ENCODE measurements around the gene PRAMEF14.
"Not testable (repeated sequence)": the region's sequence is repeated elsewhere in the genome, so short reads cannot be mapped to it uniquely, and the experiment has no call there.

Gene PRAMEF14, protein sequence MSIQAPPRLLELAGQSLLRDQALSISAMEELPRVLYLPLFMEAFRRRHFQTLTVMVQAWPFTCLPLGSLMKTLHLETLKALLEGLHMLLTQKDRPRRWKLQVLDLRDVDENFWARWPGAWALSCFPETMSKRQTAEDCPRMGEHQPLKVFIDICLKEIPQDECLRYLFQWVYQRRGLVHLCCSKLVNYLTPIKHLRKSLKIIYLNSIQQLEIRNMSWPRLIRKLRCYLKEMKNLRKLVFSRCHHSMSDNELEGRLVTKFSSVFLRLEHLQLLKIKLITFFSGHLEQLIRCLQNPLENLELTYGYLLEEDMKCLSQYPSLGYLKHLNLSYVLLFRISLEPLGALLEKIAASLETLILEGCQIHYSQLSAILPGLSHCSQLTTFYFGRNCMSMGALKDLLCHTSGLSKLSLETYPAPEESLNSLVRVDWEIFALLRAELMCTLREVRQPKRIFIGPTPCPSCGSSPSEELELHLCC

DNA sequence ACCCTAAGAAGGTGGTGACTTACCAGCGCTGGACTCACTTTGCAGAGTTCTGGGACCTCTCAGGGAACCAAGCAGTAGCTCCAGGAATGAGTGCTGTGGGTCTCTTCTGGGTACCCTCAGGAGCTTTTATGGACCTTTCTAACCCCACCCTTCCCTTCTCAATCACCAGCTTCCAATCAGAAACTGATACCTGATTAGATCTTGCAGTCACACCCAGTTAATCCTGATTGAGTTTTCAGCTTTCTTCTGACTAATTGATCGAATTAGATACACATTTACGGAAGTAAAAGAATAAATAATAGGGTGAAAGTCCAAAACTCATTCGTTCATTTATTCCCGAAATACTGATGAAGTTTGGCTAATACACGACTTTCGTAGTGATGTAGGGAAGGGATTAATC lies at the start of gene PRAMEF14:
Gene PRAMEF14, minus strand, starts transcription at position 101 of the 400 bp plus-strand sequence. CDS start 1,820 bp downstream, outside the sequence.
- DNase-seq (ENCODE audit: low read depth, low spot score): not testable (repeated sequence)

DNA sequence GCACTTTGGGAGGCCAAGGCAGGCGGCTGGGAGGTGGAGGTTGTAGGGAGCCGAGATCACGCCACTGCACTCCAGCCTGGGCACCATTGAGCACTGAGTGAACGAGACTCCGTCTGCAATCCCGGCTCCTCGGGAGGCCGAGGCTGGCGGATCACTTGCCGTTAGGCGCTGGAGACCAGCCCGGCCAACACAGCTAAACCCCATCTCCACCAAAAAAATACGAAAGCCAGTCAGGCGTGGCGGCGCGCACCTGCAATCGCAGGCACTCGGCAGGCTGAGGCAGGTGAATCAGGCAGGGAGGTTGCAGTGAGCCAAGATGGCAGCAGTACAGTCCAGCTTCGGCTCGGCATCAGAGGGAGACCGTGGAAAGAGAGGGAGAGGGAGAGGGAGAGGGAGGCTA lies 48.4 kb upstream of the PRAMEF14 start:
- DNase-seq (ENCODE audit: low read depth, low spot score): not testable (repeated sequence)

DNA sequence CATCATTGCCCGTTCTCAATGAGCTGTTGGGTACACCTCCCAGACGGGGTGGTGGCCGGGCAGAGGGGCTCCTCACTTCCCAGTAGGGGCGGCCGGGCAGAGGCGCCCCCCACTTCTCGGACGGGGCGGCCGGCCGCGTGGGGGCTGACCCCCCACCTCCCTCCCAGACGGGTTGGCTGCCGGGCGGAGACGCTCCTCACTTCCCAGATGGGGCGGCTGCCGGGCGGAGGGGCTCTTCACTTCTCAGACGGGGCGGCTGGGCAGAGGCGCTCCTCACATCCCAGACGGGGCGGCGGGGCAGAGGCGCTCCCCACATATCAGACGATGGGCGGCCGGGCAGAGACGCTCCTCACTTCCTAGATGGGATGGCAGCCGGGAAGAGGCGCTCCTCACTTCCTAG lies 47.8 kb upstream of the PRAMEF14 start:
- DNase-seq (ENCODE audit: low read depth, low spot score): not testable (repeated sequence)

DNA sequence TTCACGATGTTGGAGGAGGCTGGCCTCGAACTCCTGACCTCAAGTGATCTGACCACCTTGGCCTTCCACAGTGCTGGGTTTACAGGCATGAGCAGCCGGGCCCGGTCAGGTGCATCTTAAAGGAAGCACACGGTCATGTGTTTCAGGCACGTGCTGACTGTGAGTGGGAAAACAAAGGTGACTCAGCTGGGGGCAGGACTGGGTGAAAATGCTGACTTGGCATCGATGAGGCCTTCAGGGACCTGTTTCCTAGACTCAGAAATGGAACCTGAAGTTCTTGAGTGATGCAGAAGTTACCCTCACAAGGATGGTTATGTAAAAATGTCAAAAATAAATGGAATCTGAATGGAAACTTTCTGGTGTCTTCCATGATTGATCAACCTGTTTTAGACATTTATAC lies 46.1 kb upstream of the PRAMEF14 start:
- DNase-seq (ENCODE audit: low read depth, low spot score): not testable (repeated sequence)

DNA sequence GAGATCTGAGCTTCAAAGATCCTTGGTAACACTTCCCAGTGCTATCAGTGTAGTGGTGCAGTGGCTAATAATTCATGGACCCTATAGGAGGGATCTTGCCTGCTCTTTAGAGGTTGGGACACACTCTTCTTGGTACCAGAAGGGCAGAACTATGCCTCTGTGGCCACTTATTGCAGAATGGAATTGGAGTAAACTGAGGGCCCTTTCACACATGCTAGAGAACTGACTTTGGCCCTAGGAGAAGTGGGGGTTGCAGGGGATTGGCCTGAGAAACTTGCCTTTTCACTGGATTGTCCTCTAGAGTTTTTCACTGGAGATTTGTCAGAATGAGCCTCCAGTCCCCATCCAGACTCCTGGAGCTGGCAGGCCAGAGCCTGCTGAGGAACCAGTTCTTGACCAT lies 42.4 kb upstream of the PRAMEF14 start, which contains the start of gene PRAMEF17:
Gene PRAMEF17, plus strand, starts transcription at position 301 of the 400 bp plus-strand sequence. Its CDS starts 26 bp downstream, at position 327.
- DNase-seq (ENCODE audit: low read depth, low spot score): not testable (repeated sequence)

DNA sequence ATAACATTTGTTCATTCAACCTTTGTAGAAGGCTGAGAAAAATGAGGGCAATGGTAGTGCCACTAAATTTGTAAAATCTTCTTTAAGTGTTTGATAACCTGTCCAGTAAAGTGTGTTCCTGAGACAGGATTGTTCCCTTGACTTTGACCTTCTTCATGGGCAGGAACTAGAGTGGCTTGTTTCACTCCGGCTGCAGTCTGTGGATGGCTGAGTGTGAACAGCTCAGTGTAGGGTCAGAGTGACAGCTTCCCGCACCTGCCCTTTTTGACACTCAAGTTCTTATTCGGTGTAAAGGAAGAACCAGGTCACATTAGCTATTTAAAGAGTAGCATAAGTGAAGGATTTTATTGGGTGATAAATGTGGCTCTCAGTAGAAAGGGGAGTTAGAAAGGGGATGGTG lies 33.4 kb upstream of the PRAMEF14 start:
- not testable (repeated sequence) for DNase-seq (ENCODE audit: low read depth, low spot score)

DNA sequence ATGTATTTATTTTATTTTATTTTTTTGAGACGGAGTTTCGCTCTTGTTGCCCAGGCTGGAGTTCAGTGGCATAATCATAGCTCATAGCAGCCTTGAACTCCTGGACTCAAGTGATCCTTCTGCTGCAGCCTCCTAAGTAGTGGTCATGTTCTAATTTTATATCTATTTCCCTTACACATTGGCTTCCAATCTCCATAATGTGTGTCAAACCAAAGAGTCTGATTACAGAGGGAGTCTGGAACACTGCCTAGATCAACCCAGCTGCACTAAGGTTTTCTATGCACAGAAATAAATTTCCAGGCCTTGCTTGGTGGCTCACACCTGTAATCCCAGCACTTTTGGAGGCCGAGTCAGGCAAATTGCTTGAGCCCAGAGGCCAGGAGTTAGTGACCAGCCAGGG lies 32.0 kb upstream of the PRAMEF14 start:
- DNase-seq (ENCODE audit: low read depth, low spot score): not testable (repeated sequence)

DNA sequence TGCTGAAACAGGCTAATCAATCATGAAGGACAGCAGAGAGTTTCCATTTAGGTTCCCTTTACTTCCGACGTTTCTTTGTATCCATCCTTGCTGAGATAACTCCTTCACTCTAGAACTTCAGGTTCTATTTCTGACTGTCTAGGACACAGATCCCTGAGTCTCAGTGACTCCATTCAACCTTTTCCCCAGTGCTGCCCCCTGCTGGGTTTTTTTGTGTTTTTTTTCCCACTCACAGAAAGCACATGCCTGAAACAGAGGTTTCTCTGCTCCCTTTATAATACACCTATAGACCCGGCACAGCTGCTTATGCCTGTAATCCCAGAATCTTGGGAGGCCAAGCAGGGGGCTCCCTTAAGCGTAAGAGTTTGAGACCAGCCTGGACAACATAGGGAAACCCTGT lies 21.6 kb upstream of the PRAMEF14 start:
- DNase-seq (ENCODE audit: low read depth, low spot score): not testable (repeated sequence)

DNA sequence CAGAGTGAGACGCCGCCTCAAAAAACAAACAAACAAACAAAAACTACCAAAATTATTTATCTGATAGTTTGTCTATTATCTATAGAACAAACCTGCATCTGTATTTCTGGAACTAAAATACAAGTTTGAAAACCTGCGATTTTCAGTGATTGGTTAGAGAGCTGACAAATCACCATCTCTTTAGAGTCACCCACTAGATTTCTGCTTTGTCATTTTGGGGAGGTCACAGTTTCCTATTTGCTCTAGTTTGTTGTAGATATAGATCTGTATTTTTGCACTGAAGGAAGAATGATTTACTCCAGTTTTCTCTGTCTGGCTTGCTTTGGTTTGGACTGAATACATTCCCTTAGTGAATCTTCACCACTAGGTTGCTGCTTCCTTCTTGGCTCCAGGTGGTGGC lies 19.6 kb upstream of the PRAMEF14 start:
- DNase-seq (ENCODE audit: low read depth, low spot score): not testable (repeated sequence)

DNA sequence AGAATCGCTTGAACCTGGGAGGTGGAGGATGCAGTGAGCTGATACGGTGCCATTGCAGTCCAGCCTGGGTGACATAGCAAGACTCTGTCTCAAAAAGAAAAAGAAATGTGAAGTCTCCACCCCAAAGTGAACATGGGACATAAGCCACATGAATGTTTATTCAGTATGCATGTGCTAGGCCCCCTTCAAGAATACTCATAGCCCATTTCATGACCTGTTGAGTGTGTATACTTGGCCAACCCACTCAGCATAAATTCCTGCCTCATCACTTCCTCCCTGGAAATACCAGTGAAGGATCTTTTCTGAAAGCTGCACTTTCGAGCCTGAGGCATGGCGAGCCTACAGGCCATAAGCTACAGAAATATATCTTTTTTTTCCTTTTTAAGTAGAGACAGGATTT lies 18.0 kb upstream of the PRAMEF14 start:
- DNase-seq (ENCODE audit: low read depth, low spot score): not testable (repeated sequence)

DNA sequence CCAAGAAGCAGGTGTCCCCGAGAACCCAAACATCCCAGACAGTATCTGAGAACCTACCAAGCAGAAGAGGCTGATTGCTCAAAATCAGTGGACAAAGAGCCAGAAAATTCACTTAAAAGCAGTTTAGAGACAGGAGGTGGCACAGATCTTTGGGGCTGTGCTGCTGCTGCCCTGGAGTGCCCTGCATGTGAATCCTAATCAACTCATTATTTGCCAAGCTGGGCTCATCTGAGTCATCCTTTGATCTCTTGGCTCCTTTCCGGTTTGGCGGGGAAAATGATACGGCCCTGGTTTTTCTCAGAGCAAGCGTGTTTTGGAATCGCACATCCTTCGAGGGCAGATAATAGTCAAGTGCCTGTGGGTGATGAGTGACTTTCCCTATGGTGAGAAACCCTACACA lies 15.4 kb upstream of the PRAMEF14 start:
- not testable (repeated sequence) for DNase-seq (ENCODE audit: low read depth, low spot score)

DNA sequence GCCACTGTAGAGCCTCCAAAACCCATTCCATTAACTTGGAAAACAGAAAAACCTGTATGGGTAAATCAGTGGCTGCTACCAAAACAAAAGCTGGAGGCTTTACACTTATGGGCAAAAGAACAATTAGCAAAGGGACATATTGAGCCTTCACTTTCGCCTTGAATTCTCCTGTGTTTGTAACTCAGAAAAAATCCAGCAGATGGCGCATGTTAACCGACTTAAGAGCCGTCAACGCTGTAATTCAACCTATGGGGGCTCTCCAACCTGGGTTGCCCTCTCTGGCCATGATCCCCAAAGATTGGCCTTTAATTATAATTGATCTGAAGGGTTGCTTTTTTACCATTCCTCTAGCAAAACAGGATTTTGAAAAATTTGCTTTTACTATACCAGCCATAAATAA lies 9.8 kb upstream of the PRAMEF14 start:
- not testable (repeated sequence) for DNase-seq (ENCODE audit: low read depth, low spot score)

DNA sequence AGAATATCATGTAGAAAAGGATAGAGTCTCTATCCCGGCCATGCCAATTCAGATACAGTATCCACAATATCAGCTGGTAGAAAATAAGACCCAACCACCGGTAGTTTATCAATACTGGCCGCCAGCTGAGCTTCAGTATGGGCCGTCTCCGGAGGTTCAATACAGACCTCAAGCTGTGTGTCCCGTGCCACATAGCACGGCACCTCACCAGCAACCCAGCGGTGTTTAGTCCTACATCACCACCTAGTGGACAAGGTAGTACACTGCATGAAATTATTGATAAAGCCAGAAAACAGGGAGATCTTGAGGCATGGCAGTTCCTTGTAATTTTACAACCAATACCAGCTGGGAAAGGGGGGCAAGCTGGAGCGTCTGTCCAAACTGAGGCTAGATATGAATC lies 7.5 kb upstream of the PRAMEF14 start:
- not testable (repeated sequence) for DNase-seq (ENCODE audit: low read depth, low spot score)

DNA sequence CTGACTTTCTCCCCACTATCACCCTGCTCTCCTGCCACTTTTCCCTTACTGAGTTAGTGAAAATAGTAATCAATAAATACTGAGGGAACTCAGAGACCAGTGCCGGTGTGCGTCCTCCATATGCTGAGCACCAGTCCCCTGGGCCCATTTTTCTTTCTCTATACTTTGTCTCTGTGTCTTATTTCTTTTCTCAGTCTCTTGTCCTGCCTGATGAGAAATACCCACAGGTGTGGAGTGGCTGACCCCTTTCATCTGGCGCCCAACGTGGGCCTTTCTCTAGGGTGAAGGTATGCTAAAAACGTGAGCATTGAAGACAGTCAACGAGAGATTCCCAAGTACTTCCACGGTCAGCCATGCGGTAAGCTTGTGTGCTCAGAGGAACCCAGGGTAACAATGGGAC lies 6.5 kb upstream of the PRAMEF14 start:
- not testable (repeated sequence) for DNase-seq (ENCODE audit: low read depth, low spot score)

DNA sequence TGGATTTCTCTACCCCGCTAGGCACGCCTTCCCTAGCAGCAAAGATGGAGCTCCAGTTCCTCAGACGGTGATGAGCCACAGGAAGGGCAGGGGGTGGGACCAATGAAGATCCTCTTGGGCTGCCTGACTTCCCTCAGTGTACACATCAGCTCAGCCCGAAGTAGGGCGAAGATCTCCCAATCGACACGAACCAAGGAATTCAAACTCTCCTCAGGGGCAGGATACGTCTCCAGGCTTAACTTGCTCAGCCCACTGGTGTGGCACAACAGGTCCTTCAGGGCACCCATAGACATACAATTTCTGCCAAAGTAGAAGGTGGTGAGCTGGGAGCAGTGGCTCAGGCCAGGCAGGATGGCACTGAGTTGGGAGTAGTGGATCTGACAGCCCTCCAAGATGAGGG lies 4.4 kb downstream of the PRAMEF14 start:
- DNase-seq (ENCODE audit: low read depth, low spot score): not testable (repeated sequence)

DNA sequence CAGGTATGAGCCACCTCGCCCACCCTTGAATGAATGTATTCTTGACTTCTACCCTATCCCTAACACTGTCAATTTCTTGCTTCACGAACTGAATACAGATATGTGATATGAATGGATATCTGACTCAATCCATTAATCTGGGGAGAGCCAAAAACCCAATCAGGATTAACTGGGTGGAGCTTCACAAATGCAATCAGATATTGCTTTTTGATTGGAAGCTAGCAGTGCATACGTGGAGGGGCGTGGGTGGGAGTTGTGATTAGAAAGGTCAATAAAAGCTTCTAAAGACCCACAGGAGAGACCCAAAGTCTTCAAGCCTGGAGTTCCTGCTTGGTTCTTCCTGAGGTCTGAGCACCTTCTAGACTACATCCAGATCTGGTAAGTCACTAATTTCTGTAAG lies 31.7 kb downstream of the PRAMEF14 start, which contains the start of gene PRAMEF15:
Gene PRAMEF15, plus strand, starts transcription at position 301 of the 400 bp plus-strand sequence. CDS start 2,827 bp downstream, outside the sequence.
- DNase-seq (ENCODE audit: low read depth, low spot score): not testable (repeated sequence)

DNA sequence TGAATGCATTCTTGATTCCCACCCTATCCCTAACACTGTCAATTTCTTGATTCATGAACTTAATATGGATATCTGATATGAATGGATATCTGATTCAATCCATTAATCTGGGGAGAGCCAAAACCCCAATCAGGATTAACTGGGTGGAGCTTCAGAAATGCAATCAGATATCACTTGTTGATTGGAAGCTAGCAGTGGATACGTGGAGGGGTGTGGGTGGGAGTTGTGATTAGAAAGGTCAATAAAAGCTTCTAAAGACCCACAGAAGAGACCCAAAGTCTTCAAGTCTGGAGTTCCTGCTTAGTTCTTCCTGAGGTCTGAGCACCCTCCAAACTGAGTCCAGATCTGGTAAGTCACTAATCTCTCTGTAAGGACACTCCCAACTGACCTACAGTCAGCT lies 43.7 kb downstream of the PRAMEF14 start, which contains the start of gene PRAMEF33:
Gene PRAMEF33, plus strand, starts transcription at position 301 of the 400 bp plus-strand sequence. CDS start 2,416 bp downstream, outside the sequence.
- DNase-seq (ENCODE audit: low read depth, low spot score): not testable (repeated sequence)

DNA sequence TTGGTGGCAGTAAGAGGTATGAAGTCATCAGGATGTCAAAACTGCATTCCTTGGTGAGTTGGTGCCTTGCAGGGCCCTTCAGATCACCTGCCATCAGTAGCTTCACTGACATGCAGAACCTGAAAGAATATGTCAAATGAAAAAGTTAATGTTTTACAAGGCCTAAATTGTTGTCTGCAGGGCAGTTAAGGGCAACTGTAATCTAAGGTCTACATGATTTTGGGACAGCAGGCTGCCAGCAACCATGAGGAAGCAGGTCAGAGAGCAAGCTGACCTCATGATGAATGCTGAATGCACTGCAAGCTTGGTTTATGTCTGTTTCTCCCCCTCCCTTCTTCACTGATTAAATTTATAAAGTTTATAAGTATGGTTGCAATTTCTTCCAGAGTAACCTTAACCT lies 44.7 kb downstream of the PRAMEF14 start:
- DNase-seq (ENCODE audit: low read depth, low spot score): not testable (repeated sequence)

DNA sequence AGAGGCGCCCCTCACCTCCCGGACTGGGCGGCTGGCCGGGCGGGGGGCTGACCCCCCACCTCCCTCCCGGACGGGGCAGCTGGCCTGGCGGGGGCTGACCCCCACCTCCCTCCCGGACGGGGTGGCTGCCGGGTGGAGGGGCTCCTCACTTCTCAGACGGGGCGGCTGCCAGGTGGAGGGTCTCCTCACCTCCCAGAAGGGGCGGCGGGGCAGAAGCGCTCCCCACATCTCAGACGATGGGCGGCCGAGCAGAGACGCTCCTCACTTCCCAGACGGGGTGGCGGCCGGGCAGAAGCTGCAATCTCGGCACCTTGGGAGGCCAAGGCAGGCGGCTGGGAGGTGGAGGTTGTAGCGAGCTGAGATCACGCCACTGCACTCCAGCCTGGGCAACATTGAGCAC lies 48.2 kb downstream of the PRAMEF14 start:
- not testable (repeated sequence) for DNase-seq (ENCODE audit: low read depth, low spot score)

DNA sequence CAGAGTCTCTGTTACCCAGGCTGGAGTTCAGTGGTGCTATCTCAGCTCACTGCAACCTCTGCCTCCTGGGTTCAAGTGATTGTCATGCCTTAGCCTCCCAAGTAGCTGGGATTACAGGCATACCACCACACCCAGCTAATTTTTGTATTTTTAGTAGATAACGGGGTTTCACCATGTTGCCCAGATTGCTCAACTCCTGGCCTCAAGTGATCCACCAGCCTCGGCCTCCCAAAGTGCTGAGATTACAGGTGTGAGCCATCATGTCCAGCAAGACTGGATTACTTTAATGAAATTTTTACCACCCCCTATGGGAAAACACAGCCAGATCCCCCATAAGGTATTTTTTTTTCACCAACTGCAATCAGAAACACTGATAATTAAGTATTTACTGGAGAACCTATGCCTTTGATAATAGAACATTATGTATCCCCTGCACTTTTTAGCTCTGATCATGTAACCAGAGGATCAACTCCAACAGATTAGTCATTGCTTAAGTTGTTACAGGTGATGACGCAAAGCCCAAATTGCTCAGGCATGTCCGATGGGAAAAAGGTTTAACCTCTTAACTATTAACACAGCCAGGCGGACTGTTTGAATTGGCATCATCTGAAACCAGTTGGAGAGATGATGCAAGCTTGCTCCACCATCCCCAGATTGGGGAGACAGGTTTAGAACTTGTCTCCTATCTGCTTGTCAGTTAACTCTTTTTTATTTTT lies 49.6 kb downstream of the PRAMEF14 start:
- DNase-seq (ENCODE audit: low read depth, low spot score): not testable (repeated sequence)
